SU-DHL-6 (cell line): Measurements from ENCODE around the gene RTN4.

Experiments used
- H2AFZ ChIP-seq: fragments of 200-600 bp; sonication (generic); 2 replicates; pipeline ENCODE4 v1.6.1; 2014; ENCODE audit warnings: low read depth, mild to moderate bottlenecking, moderate library complexity, mixed read lengths, antibody characterized with exemption, low read length; ENCODE audit not compliant: severe bottlenecking
- H3F3A ChIP-seq: fragments of 200-600 bp; shearing (Covaris generic); 2 replicates; pipeline ENCODE4 v1.6.0; 2016; ENCODE audit warnings: antibody characterized with exemption, mild to moderate bottlenecking; ENCODE audit not compliant: insufficient read depth
- H3K27ac ChIP-seq: fragments of 200-600 bp; sonication (generic); 2 replicates; pipeline ENCODE4 v1.5.1; 2016; ENCODE audit warnings: low read depth, mild to moderate bottlenecking, low read length, moderate library complexity, mixed read lengths
- H3K27me3 ChIP-seq: fragments of 200-600 bp; sonication (generic), shearing (Covaris generic); 2 replicates; pipeline ENCODE4 v1.6.0; 2014; ENCODE audit warnings: mild to moderate bottlenecking, low read length
- H3K36me3 ChIP-seq: fragments of 200-600 bp; sonication (generic); 2 replicates; pipeline ENCODE4 v1.6.1; 2014; ENCODE audit warnings: mild to moderate bottlenecking, low read length, mixed read lengths
- H3K4me2 ChIP-seq: fragments of 300-600, 200-600 bp; shearing (Covaris generic), sonication (generic); 2 replicates; pipeline ENCODE4 v1.6.0; 2014; ENCODE audit warnings: low read length, low read depth, mild to moderate bottlenecking; ENCODE audit not compliant: poor library complexity, severe bottlenecking
- H3K4me3 ChIP-seq: fragments of 200-600 bp; sonication (generic); 2 replicates; pipeline ENCODE4 v1.5.1; 2014; ENCODE audit warnings: antibody characterized with exemption, low read length, mild to moderate bottlenecking, mixed read lengths; ENCODE audit not compliant: insufficient read depth, poor library complexity, severe bottlenecking
- H3K79me2 ChIP-seq: fragments of 200-600 bp; sonication (generic); 2 replicates; pipeline ENCODE4 v1.6.1; 2014; ENCODE audit warnings: mild to moderate bottlenecking, low read length, moderate library complexity; ENCODE audit not compliant: insufficient read depth
- H3K9ac ChIP-seq: fragments of 200-600 bp; sonication (generic); 2 replicates; pipeline ENCODE4 v1.7.0; 2014; ENCODE audit warnings: mild to moderate bottlenecking, low read length
- H3K9me2 ChIP-seq: fragments of 200-600 bp; sonication (generic); replicated peaks from 2 replicates; pipeline ENCODE4 v1.6.1; 2014; ENCODE audit warnings: low read length; ENCODE audit not compliant: insufficient read depth
- H3K9me3 ChIP-seq: fragments of 200-600 bp; sonication (generic); 2 replicates; pipeline ENCODE4 v1.6.1; 2014; ENCODE audit warnings: low read length, mixed read lengths; ENCODE audit not compliant: insufficient read depth
- H4K20me1 ChIP-seq: fragments of 200-600 bp; sonication (generic); 2 replicates; pipeline ENCODE4 v1.6.1; 2014; ENCODE audit warnings: low read depth, mild to moderate bottlenecking, antibody characterized with exemption, low read length, moderate library complexity, mixed read lengths
- CTCF ChIP-seq: fragments of 200-600 bp; sonication (generic); IDR thresholded peaks from one replicate; pipeline ENCODE4 v1.5.1; 2017; ENCODE audit warnings: antibody characterized with exemption, mild to moderate bottlenecking, low read length, moderate library complexity; ENCODE audit not compliant: insufficient read depth, poor library complexity, severe bottlenecking
- EZH2phosphoT487 ChIP-seq: fragments of 200-600 bp; sonication (generic), shearing (Covaris generic); conservative IDR thresholded peaks from 2 replicates; pipeline ENCODE4 v1.6.1; 2018; ENCODE audit warnings: mild to moderate bottlenecking, antibody characterized with exemption, low read length, moderate library complexity, mixed read lengths

RTN4 gene

GRCh38 chr2:54928719-54929118 lies 121.5 kb downstream of the RTN4 start:
- H3K27me3 ChIP-seq, result no peaks in the 10 kb centered on the region
- H3K9me2 ChIP-seq, result no peaks in the 10 kb centered on the region
- H3K4me3 ChIP-seq, result no peak overlapping the region
- no peaks in the 10 kb centered on the region for H3K36me3 ChIP-seq
- H3K9me3 ChIP-seq, result no peaks in the 10 kb centered on the region
- H3K9ac ChIP-seq, result no peak overlapping the region
- TF ChIP-seq CTCF, result no peak
- H3K4me2 ChIP-seq, result no peak overlapping the region
- H3K79me2 ChIP-seq, result no peaks in the 10 kb centered on the region
- H3F3A ChIP-seq, result no peaks in the 10 kb centered on the region
- H4K20me1 ChIP-seq, result no peaks in the 10 kb centered on the region
- H3K27ac ChIP-seq, result no peak overlapping the region
- no peak overlapping the region for H2AFZ ChIP-seq

GRCh38 chr2:54927751-54928615 lies 122.3 kb downstream of the RTN4 start:
- Histone ChIP-seq H3K4me2 (no peak overlapping the region), H3K27ac (no peak overlapping the region), H3K4me3 (no peak overlapping the region), H4K20me1 (no peaks in the 10 kb centered on the region), H3F3A (no peaks in the 10 kb centered on the region), H3K9me2 (no peaks in the 10 kb centered on the region), H3K36me3 (no peaks in the 10 kb centered on the region), H3K27me3 (no peaks in the 10 kb centered on the region), H3K79me2 (no peaks in the 10 kb centered on the region), H2AFZ (no peak overlapping the region), H3K9me3 (no peaks in the 10 kb centered on the region), H3K9ac (no peak overlapping the region)
- TF ChIP-seq EZH2phosphoT487 (no peak), CTCF (no peak)

GRCh38 chr2:54927085-54927750 lies 123.0 kb downstream of the RTN4 start:
- TF ChIP-seq EZH2phosphoT487 (no peak), CTCF (no peak)
- H3K36me3 ChIP-seq, result no peaks in the 10 kb centered on the region

More at GRCh38 chr2:54927085-54927750, 123.0 kb downstream of the RTN4 start:
- H3F3A ChIP-seq, result no peaks in the 10 kb centered on the region
- H3K4me3 ChIP-seq, result no peak overlapping the region
- H3K4me2 ChIP-seq, result no peak overlapping the region
- H4K20me1 ChIP-seq, result no peaks in the 10 kb centered on the region
- H3K9ac ChIP-seq, result no peak overlapping the region
- H3K79me2 ChIP-seq, result no peaks in the 10 kb centered on the region
- no peaks in the 10 kb centered on the region for H3K9me3 ChIP-seq
- H3K9me2 ChIP-seq, result no peaks in the 10 kb centered on the region
- no peak overlapping the region for H2AFZ ChIP-seq
- no peaks in the 10 kb centered on the region for H3K27me3 ChIP-seq
- no peak overlapping the region for H3K27ac ChIP-seq
